H1 (cell line): ENCODE data around the gene VENTX. TPM values are rescaled to one million over a fixed set of nuclear protein-coding genes. Genes with fewer than 3 reads are reported as not detected.

Experiments
- CTCF ChIA-PET: fragments of 300-600 bp; sonication (Branson Sonifier 250); formaldehyde crosslinking; loops from one replicate; lab custom pipeline; 2021; ENCODE audit not compliant: partially characterized antibody; lab: Charles Lee
- POLR2A ChIA-PET: fragments of 300-600 bp; sonication (Branson Sonifier 250); formaldehyde crosslinking; loops from one replicate; lab custom pipeline; 2021; ENCODE audit warnings: inconsistent platforms; ENCODE audit not compliant: partially characterized antibody; lab: Charles Lee
- DNase-seq, 2 experiments: peaks; one replicate each; pipeline versions ENCODE4 v3.0.0 to v3.0.0-alpha.2; 2010 to 2022; ENCODE audit warnings: low spot score in 2 of 2, low read depth in 1 of 2, mixed read lengths in 1 of 2
- FAIRE-seq: peaks from 2 replicates; lab custom pipeline; 2011; peaks lifted over from hg19 to GRCh38; lab: Jason Lieb, UNC
- H2AFZ ChIP-seq: 2 replicates; pipeline ENCODE4 v1.8.1; 2012; ENCODE audit warnings: low read length, inconsistent platforms
- H2AK5ac ChIP-seq: 2 replicates; pipeline ENCODE4 v1.6.1; 2013; ENCODE audit warnings: low read depth, low read length
- H2BK120ac ChIP-seq: replicated peaks from 2 replicates; pipeline ENCODE3; 2013; ENCODE audit warnings: low read depth, low read length, inconsistent platforms
- H2BK12ac ChIP-seq: 2 replicates; pipeline ENCODE4 v1.6.1; 2013; ENCODE audit warnings: low read depth, low read length
- H2BK15ac ChIP-seq: 2 replicates; pipeline ENCODE4 v1.6.1; 2013; ENCODE audit warnings: low read length
- H2BK20ac ChIP-seq: 2 replicates; pipeline ENCODE4 v1.6.1; 2013; ENCODE audit warnings: low read length
- H2BK5ac ChIP-seq: 2 replicates; pipeline ENCODE4 v1.6.1; 2013; ENCODE audit warnings: low read depth, low read length
- H3K14ac ChIP-seq: 2 replicates; pipeline ENCODE4 v1.6.1; 2013; ENCODE audit warnings: inconsistent platforms; ENCODE audit not compliant: insufficient read length
- H3K18ac ChIP-seq: 2 replicates; pipeline ENCODE4 v1.6.1; 2013; ENCODE audit warnings: low read length; ENCODE audit errors: extremely low read depth
- H3K23ac ChIP-seq: 2 replicates; pipeline ENCODE4 v1.6.1; 2013; ENCODE audit warnings: inconsistent platforms; ENCODE audit not compliant: insufficient read length
- H3K23me2 ChIP-seq: 2 replicates; pipeline ENCODE4 v1.6.1; 2013; ENCODE audit warnings: low read depth, low read length
- H3K27ac ChIP-seq: 2 replicates; pipeline ENCODE4 v1.6.1; 2011; ENCODE audit warnings: low read depth, low read length, inconsistent platforms
- H3K27me3 ChIP-seq, 4 experiments: replicated peaks in 1 of 4; 1 replicate in 1 of 4; 2 replicates in 3 of 4; pipeline versions ENCODE4 v1.6.1 to v1.8.1; 2011 to 2013; ENCODE audit warnings: low read length in 3 of 4, mild to moderate bottlenecking in 3 of 4, inconsistent platforms in 2 of 4, mixed read lengths in 2 of 4, moderate library complexity in 1 of 4; ENCODE audit not compliant: control insufficient read depth in 3 of 4, insufficient read depth in 3 of 4; ENCODE audit errors: extremely low read depth in 1 of 4
- H3K36me3 ChIP-seq, 4 experiments: 2 replicates each; pipeline versions ENCODE4 v1.6.1 to v1.8.1; 2011 to 2013; ENCODE audit warnings: mild to moderate bottlenecking in 4 of 4, low read length in 3 of 4, moderate library complexity in 2 of 4, control low read depth in 1 of 4, inconsistent platforms in 1 of 4; ENCODE audit not compliant: insufficient read depth in 4 of 4, control insufficient read depth in 2 of 4
- H3K4ac ChIP-seq: replicated peaks from 2 replicates; pipeline ENCODE3; 2013; ENCODE audit warnings: low read length, low read depth, mixed read lengths, inconsistent platforms; ENCODE audit not compliant: insufficient read length
- H3K4me1 ChIP-seq, 4 experiments: replicated peaks in 1 of 4; 1 replicate in 1 of 4; 2 replicates in 3 of 4; pipeline versions ENCODE4 v1.6.1 to v1.8.1; 2011 to 2013; ENCODE audit warnings: low read length in 3 of 4, inconsistent platforms in 2 of 4, mixed read lengths in 1 of 4; ENCODE audit not compliant: insufficient read depth in 4 of 4, control insufficient read depth in 3 of 4
- H3K4me2 ChIP-seq, 2 experiments: 2 replicates each; pipeline versions ENCODE4 v1.6.1 to v1.8.1; 2011 to 2013; ENCODE audit warnings: low read depth in 2 of 2, low read length in 2 of 2, control low read depth in 1 of 2, inconsistent platforms in 1 of 2, mild to moderate bottlenecking in 1 of 2; ENCODE audit not compliant: insufficient read depth in 1 of 2
- H3K4me3 ChIP-seq, 4 experiments: fragments of 200-600, 300-600 bp in 1 of 4; sonication (generic), shearing (Covaris generic), sonication (Bioruptor Twin) in 1 of 4; 2 replicates each; pipeline versions ENCODE4 v1.5.1 to v1.8.1; 2011 to 2016; ENCODE audit warnings: low read length in 4 of 4, low read depth in 3 of 4, control low read depth in 2 of 4, inconsistent platforms in 2 of 4, mild to moderate bottlenecking in 2 of 4, mixed read lengths in 1 of 4, moderate library complexity in 1 of 4; ENCODE audit not compliant: insufficient read depth in 2 of 4; ENCODE audit errors: extremely low read depth in 1 of 4
- H3K56ac ChIP-seq: replicated peaks from 2 replicates; pipeline ENCODE3; 2013; ENCODE audit warnings: low read depth, mild to moderate bottlenecking, mixed read lengths, low read length, inconsistent platforms; ENCODE audit not compliant: insufficient read length
- H3K79me1 ChIP-seq: 2 replicates; pipeline ENCODE4 v1.6.1; 2013; ENCODE audit warnings: low read depth, low read length, control low read depth
- H3K79me2 ChIP-seq, 2 experiments: 2 replicates each; pipeline versions ENCODE4 v1.6.1 to v1.8.1; 2012 to 2013; ENCODE audit warnings: low read length in 2 of 2, mild to moderate bottlenecking in 2 of 2, inconsistent platforms in 1 of 2; ENCODE audit not compliant: insufficient read depth in 2 of 2, control insufficient read depth in 1 of 2
- H3K9ac ChIP-seq, 4 experiments: replicated peaks in 1 of 4; 1 replicate in 1 of 4; 2 replicates in 3 of 4; pipeline versions ENCODE4 v1.6.1 to v1.8.1; 2011 to 2013; ENCODE audit warnings: low read depth in 3 of 4, low read length in 3 of 4, control low read depth in 2 of 4, mild to moderate bottlenecking in 2 of 4, moderate library complexity in 2 of 4, inconsistent platforms in 1 of 4; ENCODE audit errors: extremely low read depth in 1 of 4
- H3K9me3 ChIP-seq, 2 experiments: 2 replicates each; pipeline versions ENCODE4 v1.6.1 to v1.8.1; 2012 to 2013; ENCODE audit warnings: mild to moderate bottlenecking in 2 of 2, moderate library complexity in 2 of 2, control low read depth in 1 of 2, inconsistent platforms in 1 of 2, low read depth in 1 of 2, low read length in 1 of 2, mixed read lengths in 1 of 2; ENCODE audit not compliant: insufficient read depth in 2 of 2
- H4K20me1 ChIP-seq, 2 experiments: replicated peaks in 1 of 2; 2 replicates each; pipeline versions ENCODE3 to v1.8.1; 2011 to 2013; ENCODE audit warnings: inconsistent platforms in 2 of 2, low read length in 2 of 2, mild to moderate bottlenecking in 1 of 2; ENCODE audit not compliant: insufficient read depth in 2 of 2, control insufficient read depth in 1 of 2
- H4K5ac ChIP-seq: 2 replicates; pipeline ENCODE4 v1.6.1; 2013; ENCODE audit warnings: low read length, low read depth, mixed read lengths, inconsistent platforms; ENCODE audit not compliant: insufficient read length
- H4K8ac ChIP-seq: 2 replicates; pipeline ENCODE4 v1.8.0; 2013; ENCODE audit warnings: mild to moderate bottlenecking, moderate library complexity, low read length, inconsistent platforms; ENCODE audit not compliant: insufficient read depth; ENCODE audit errors: extremely low read depth
- H4K91ac ChIP-seq: replicated peaks from 2 replicates; pipeline ENCODE3; 2013; ENCODE audit warnings: low read length, mixed read lengths, inconsistent platforms; ENCODE audit not compliant: insufficient read length
- ASH2L ChIP-seq: fragments of 200-600, 300-600 bp; sonication (generic); IDR thresholded peaks from one replicate; pipeline ENCODE4 v1.7.1; 2017; ENCODE audit warnings: low read length
- BACH1 ChIP-seq: IDR thresholded peaks from 2 replicates; pipeline ENCODE4 v1.6.1; 2012; ENCODE audit warnings: low read length, improper control_type of control experiment
- CBX8 ChIP-seq: fragments of 300-800, 300-1000 bp; sonication (generic); IDR thresholded peaks from 2 replicates; pipeline ENCODE4 v1.7.1; 2016; ENCODE audit warnings: low read depth, low read length, borderline replicate concordance
- CHD1 ChIP-seq: IDR thresholded peaks from 2 replicates; pipeline ENCODE4 v1.6.1; 2012; ENCODE audit warnings: low read depth, low read length, improper control_type of control experiment
- CHD2 ChIP-seq: IDR thresholded peaks from 2 replicates; pipeline ENCODE4 v1.6.1; 2012; ENCODE audit warnings: low read length, improper control_type of control experiment
- CREB1 ChIP-seq: IDR thresholded peaks from 2 replicates; pipeline ENCODE4 v1.6.1; 2012; ENCODE audit warnings: inconsistent platforms
- FOSL1 ChIP-seq: IDR thresholded peaks from 2 replicates; pipeline ENCODE4 v1.6.1; 2011; ENCODE audit warnings: mild to moderate bottlenecking, low read depth, low read length, moderate library complexity; ENCODE audit not compliant: insufficient read depth
- NRF1 ChIP-seq: IDR thresholded peaks from 2 replicates; pipeline ENCODE4 v1.6.1; 2011; ENCODE audit warnings: mild to moderate bottlenecking, low read depth, low read length, improper control_type of control experiment
- RNF2 ChIP-seq: fragments of 200-900, 300-1000 bp; sonication (generic); IDR thresholded peaks from 2 replicates; pipeline ENCODE4 v1.7.1; 2016; ENCODE audit warnings: borderline replicate concordance, low read depth, mild to moderate bottlenecking, antibody characterized with exemption, low read length; ENCODE audit not compliant: poor library complexity, severe bottlenecking; ENCODE audit errors: missing control alignments
- SUZ12 ChIP-seq: fragments of 200-600 bp; sonication (generic); IDR thresholded peaks from 2 replicates; pipeline ENCODE4 v1.6.1; 2012; ENCODE audit warnings: mild to moderate bottlenecking, inconsistent platforms, low read length, moderate library complexity, mixed read lengths
- WGBS, 2 experiments: shearing (Covaris generic) in 1 of 2; methylation state at CpG; one replicate each; pipeline versions ENCODE4 v1.1.6 to v1.1.7; 2013 to 2015; ENCODE audit warnings: low lambda C conversion rate in 2 of 2, mixed read lengths in 2 of 2, inconsistent platforms in 1 of 2, low coverage in 1 of 2, missing lambda C conversion rate in 1 of 2; ENCODE audit not compliant: insufficient replicate concordance in 2 of 2, insufficient coverage in 1 of 2, insufficient read length in 1 of 2; ENCODE audit errors: extremely low coverage in 1 of 2, missing lambda C conversion rate in 1 of 2; 5-methylcytosine and 5-hydroxymethylcytosine counted together
- polyA plus RNA-seq, 7 experiments: library from polyadenylated mRNA; depleted of rRNA in 3 of 7; stranded (reverse) in 5 of 7; unstranded in 2 of 7; fragments of >200 nt in 5 of 7; fragments of 200-250 nt in 2 of 7; gene quantifications; 1 replicate in 5 of 7; 2 replicates in 1 of 7; 4 replicates in 1 of 7; pipeline versions ENCODE4 v1.2.1 to v1.2.3, GENCODE V29; 2011 to 2013; ENCODE audit warnings: missing spikeins in 2 of 7, mixed read lengths in 2 of 7
- total RNA-seq: library from RNA; stranded (reverse); fragmentation: NEBNext Ultra II Directional; extraction: Animal tissue kit (Norgen Biotek cat#: 25700); gene quantifications from 2 replicates; pipeline ENCODE4 v1.2.1, GENCODE V29; 2021

Gene VENTX
- total and polyA plus RNA-seq, 2 of the 8 experiments (the other 6 are each of a cell fraction or from before 2014, with no cell fraction given): 5.6 TPM

- Histone ChIP-seq H4K8ac (no peak overlapping the region), H4K20me1 (no peaks in the 10 kb centered on the region), H2BK15ac (no peak overlapping the region), H4K91ac (no peak overlapping the region), H3K27me3 (peaks cover 0 to 15% (median 8%) of the 10 kb centered on the region in 4 experiments; a peak in 6 of 7 replicates), H3K79me2 (no peaks in the 10 kb centered on the region), H3K36me3 (no peaks in the 10 kb centered on the region), H2AFZ (no peak overlapping the region), H2BK5ac (no peak overlapping the region), H3K4me1 (peaks cover 0 to 14% (median 6%) of the 10 kb centered on the region in 4 experiments; a peak in 4 of 7 replicates), H3K4ac (no peak overlapping the region), H2BK20ac (no peak overlapping the region), H2BK120ac (no peak overlapping the region), H4K5ac (no peak overlapping the region), H3K27ac (no peak overlapping the region), H2BK12ac (no peak overlapping the region), H3K4me3 (no peak overlapping the region), H3K9ac (no peak overlapping the region), H3K4me2 (no peak overlapping the region), H3K23ac (no peak overlapping the region), H3K9me3 (no peaks in the 10 kb centered on the region), H2AK5ac (no peak overlapping the region), H3K18ac (no peak overlapping the region), H3K23me2 (peaks cover 7% of the 10 kb centered on the region; the same call in 1 of the 2 replicates), H3K14ac (no peak overlapping the region), H3K56ac (no peak overlapping the region), H3K79me1 (no peaks in the 10 kb centered on the region)
- ChIA-PET CTCF (interaction anchor here (0.6 to 2.4 kb wide), 9 partner anchors 8 to 358 kb away, joined by 3 to 8 read pairs (median 3); partner anchors contain the start of gene ADAM8), POLR2A (interaction anchor here (0.7 to 2.3 kb wide), 5 partner anchors 10 to 51 kb away, joined by 3 to 6 read pairs (median 3); partner anchors contain the start of gene VENTX)
- 86% methylated on average over 10 of the region's 10 CpGs; no CpG with 5 or more reads in 1 of the 2 experiments for WGBS, 2 experiments
- FAIRE-seq (no peak), DNase-seq (no peak)
- TF ChIP-seq FOSL1 (no peak), CHD1 (no peak), CHD2 (no peak), CREB1 (no peak), RNF2 (no peak), BACH1 (no peak), SUZ12 (no peak), ASH2L (no peak), NRF1 (no peak), CBX8 (no peak)
These were observed 26.0 kb downstream of the VENTX start for GRCh38 chr10:133263674-133264073.
